ENCODE measurements around the gene FAM114A2.

FAM114A2 gene

DNA sequence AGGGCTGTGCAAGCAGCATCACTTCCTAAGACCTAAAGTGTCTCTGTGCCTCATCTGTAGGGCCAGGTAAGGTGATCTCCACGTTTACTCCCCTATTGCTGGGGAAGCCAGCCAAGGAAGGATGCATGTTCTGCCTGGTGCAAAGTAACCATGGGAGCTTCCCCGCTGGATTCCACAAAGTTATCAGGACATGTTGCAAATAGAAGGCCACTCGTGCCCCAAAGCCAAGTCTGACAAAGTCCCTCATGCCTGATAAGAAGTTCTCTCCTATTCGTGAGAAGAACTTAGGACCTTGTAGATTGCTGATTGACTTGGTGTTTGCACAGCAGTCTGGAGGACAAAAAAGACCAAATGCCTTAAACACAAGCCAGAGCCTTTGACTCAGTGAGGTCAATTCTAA lies 81.5 kb downstream of the FAM114A2 start:
- TF ChIP-seq CTCF (IDR thresholded peaks at IDR 0.05; ENCODE audit: low read depth, low read length), result no peak
- no peak for TF ChIP-seq POLR2A (IDR thresholded peaks at IDR 0.05; ENCODE audit: extremely low read depth, insufficient read length)
- TF ChIP-seq MYC (IDR thresholded peaks at IDR 0.05; ENCODE audit: low read depth, low read length), result no peak
- no peak for TF ChIP-seq MAX (IDR thresholded peaks at IDR 0.05; ENCODE audit: low read depth, low read length)
- no peak for DNase-seq (ENCODE audit: low read depth)
- H3K4me3 ChIP-seq (ENCODE audit: low read depth, low read length), result no peak overlapping the region

DNA sequence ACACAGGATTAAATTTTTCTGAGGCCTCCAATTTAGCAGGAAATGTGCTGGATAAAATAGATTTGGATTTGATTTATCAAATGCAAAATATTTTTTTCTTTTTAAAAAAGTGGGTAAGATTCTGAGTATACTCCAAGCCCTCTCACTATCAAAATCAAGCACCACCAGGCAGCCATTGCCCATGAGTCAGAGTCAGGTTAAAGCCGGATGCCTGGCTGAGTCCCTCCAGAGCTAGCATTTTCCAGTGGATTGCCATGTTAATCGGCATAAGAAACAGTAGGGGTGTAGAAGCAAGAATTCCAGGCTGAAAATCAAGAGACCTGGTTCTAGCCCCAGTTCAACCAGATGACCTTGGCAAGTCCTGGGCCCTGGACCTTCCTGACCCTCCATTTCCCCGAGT lies 85.3 kb downstream of the FAM114A2 start:
- TF ChIP-seq MAX (IDR thresholded peaks at IDR 0.05; ENCODE audit: low read depth, low read length) (no peak), CTCF (IDR thresholded peaks at IDR 0.05; ENCODE audit: low read depth, low read length) (no peak), POLR2A (IDR thresholded peaks at IDR 0.05; ENCODE audit: extremely low read depth, insufficient read length) (no peak), MYC (IDR thresholded peaks at IDR 0.05; ENCODE audit: low read depth, low read length) (no peak)
- DNase-seq (ENCODE audit: low read depth), result no peak
- H3K4me3 ChIP-seq (ENCODE audit: low read depth, low read length), result no peak overlapping the region

- DNase-seq (ENCODE audit: low read depth), result no peak
- no peak for TF ChIP-seq CTCF (IDR thresholded peaks at IDR 0.05; ENCODE audit: low read depth, low read length)
- TF ChIP-seq MYC (IDR thresholded peaks at IDR 0.05; ENCODE audit: low read depth, low read length), result no peak
- TF ChIP-seq POLR2A (IDR thresholded peaks at IDR 0.05; ENCODE audit: extremely low read depth, insufficient read length), result no peak
- TF ChIP-seq MAX (IDR thresholded peaks at IDR 0.05; ENCODE audit: low read depth, low read length), result no peak
- H3K4me3 ChIP-seq (ENCODE audit: low read depth, low read length), result no peak overlapping the region
Measured at GRCh38 chr5:153952893-153953292, 85.8 kb downstream of the FAM114A2 start.

DNA sequence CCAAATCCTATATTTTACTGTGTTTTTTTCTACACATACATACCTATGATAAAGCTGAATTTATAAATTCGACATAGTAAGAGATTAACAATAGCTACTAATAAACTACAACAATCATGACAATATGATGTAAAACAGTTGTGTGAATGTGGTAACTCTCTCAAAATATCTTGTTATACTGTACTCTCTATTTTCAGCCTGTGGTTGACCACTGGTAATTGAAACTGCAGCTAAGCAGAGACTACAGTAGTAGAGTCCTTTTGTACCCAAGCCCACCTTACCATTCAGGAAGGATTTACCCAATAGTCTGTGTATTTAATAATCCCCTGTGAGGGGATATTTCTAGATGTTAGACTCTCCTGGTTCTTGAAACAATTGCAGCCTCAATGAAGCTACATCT lies 86.7 kb downstream of the FAM114A2 start:
- DNase-seq (ENCODE audit: low read depth), result no peak

GRCh38 chr5:153941265-153941664 lies 97.4 kb downstream of the FAM114A2 start:
- no peak overlapping the region for H3K4me3 ChIP-seq (ENCODE audit: low read depth, low read length)
- DNase-seq (ENCODE audit: low read depth), result no peak
- TF ChIP-seq MAX (IDR thresholded peaks at IDR 0.05; ENCODE audit: low read depth, low read length) (no peak), CTCF (IDR thresholded peaks at IDR 0.05; ENCODE audit: low read depth, low read length) (no peak)

More for the DNA sequence above, 86.7 kb downstream of the FAM114A2 start:
- TF ChIP-seq POLR2A (IDR thresholded peaks at IDR 0.05; ENCODE audit: extremely low read depth, insufficient read length) (no peak), CTCF (IDR thresholded peaks at IDR 0.05; ENCODE audit: low read depth, low read length) (no peak), MAX (IDR thresholded peaks at IDR 0.05; ENCODE audit: low read depth, low read length) (no peak), MYC (IDR thresholded peaks at IDR 0.05; ENCODE audit: low read depth, low read length) (no peak)
- H3K4me3 ChIP-seq (ENCODE audit: low read depth, low read length), result no peak overlapping the region

Measured in NB4 (cell line).